Endothelial cell of umbilical vein (primary cell): ENCODE measurements around the gene DDAH2. TPM values are rescaled to one million over a fixed set of nuclear protein-coding genes. Genes with fewer than 3 reads are reported as not detected.

Experiments used
- BruUV-seq: library from RNA; stranded (reverse); fragments of 400-500 nt; replicated peaks from 2 replicates; lab custom pipeline; 2021; lab: Mats Ljungman, UMichigan
- CTCF ChIA-PET: fragments of 300-600, 350-600 bp; sonication (Branson Sonifier 250); formaldehyde crosslinking; loops from one replicate; lab custom pipeline; 2021; ENCODE audit warnings: antibody characterized with exemption, inconsistent platforms; lab: Charles Lee
- POLR2A ChIA-PET: fragments of 300-600, 350-600 bp; sonication (Branson Sonifier 250); formaldehyde crosslinking; loops from one replicate; lab custom pipeline; 2021; ENCODE audit warnings: antibody characterized with exemption, inconsistent platforms; lab: Charles Lee
- DNase-seq: peaks from one replicate; pipeline ENCODE4 v3.0.0-alpha.2; 2011; ENCODE audit warnings: low read depth, low spot score
- FAIRE-seq: peaks from 2 replicates; lab custom pipeline; 2011; peaks lifted over from hg19 to GRCh38; lab: Jason Lieb, UNC
- H2AFZ ChIP-seq: 2 replicates; pipeline ENCODE4 v1.6.0; 2012; ENCODE audit warnings: low read depth, low read length, control low read depth, inconsistent platforms
- H3K27ac ChIP-seq: 2 replicates; pipeline ENCODE4 v1.5.1; 2011; ENCODE audit warnings: low read depth, mild to moderate bottlenecking, control low read depth, low read length, moderate library complexity; ENCODE audit not compliant: insufficient read depth
- H3K27me3 ChIP-seq, 2 experiments: 2 replicates each; pipeline versions ENCODE4 v1.6.0 to v1.6.1; 2011; ENCODE audit warnings: low read length in 2 of 2, mixed read lengths in 1 of 2; ENCODE audit not compliant: control insufficient read depth in 2 of 2, insufficient read depth in 2 of 2
- H3K36me3 ChIP-seq, 2 experiments: 2 replicates in 1 of 2; 3 replicates in 1 of 2; pipeline ENCODE4 v1.5.1; 2011; ENCODE audit warnings: low read length in 2 of 2, mild to moderate bottlenecking in 1 of 2, moderate library complexity in 1 of 2; ENCODE audit not compliant: control insufficient read depth in 2 of 2, insufficient read depth in 2 of 2; ENCODE audit errors: extremely low read depth in 1 of 2
- H3K4me1 ChIP-seq: 3 replicates; pipeline ENCODE4 v1.5.1; 2011; ENCODE audit warnings: mild to moderate bottlenecking, low read length; ENCODE audit not compliant: control insufficient read depth, insufficient read depth; ENCODE audit errors: extremely low read depth
- H3K4me2 ChIP-seq: 2 replicates; pipeline ENCODE4 v1.6.1; 2011; ENCODE audit warnings: low read length, control low read depth, mixed read lengths; ENCODE audit not compliant: insufficient read depth
- H3K4me3 ChIP-seq, 3 experiments: fragments of 200-600 bp in 1 of 3; sonication (generic), shearing (Covaris generic) in 1 of 3; replicated peaks in 1 of 3; 2 replicates each; pipeline ENCODE4 v1.5.1; 2011 to 2016; ENCODE audit warnings: control low read depth in 3 of 3, low read length in 3 of 3, mild to moderate bottlenecking in 2 of 3, inconsistent platforms in 1 of 3, low read depth in 1 of 3, moderate library complexity in 1 of 3; ENCODE audit not compliant: insufficient read depth in 1 of 3
- H3K79me2 ChIP-seq: 2 replicates; pipeline ENCODE4 v1.6.0; 2012; ENCODE audit warnings: low read length, inconsistent platforms; ENCODE audit not compliant: control insufficient read depth, insufficient read depth
- H3K9ac ChIP-seq: replicated peaks from 2 replicates; pipeline ENCODE3; 2011; ENCODE audit warnings: low read length, control low read depth; ENCODE audit not compliant: insufficient read depth; ENCODE audit errors: extremely low read depth
- H3K9me1 ChIP-seq: replicated peaks from 3 replicates; pipeline ENCODE4 v1.6.0; 2011; ENCODE audit warnings: mild to moderate bottlenecking, low read length; ENCODE audit not compliant: control insufficient read depth, insufficient read depth; ENCODE audit errors: extremely low read depth
- H3K9me3 ChIP-seq: replicated peaks from 2 replicates; pipeline ENCODE4 v1.5.1; 2012; ENCODE audit warnings: low read length, inconsistent platforms; ENCODE audit not compliant: control insufficient read depth, insufficient read depth
- H4K20me1 ChIP-seq: replicated peaks from 2 replicates; pipeline ENCODE3; 2011; ENCODE audit warnings: mild to moderate bottlenecking, low read length; ENCODE audit not compliant: control insufficient read depth, insufficient read depth; ENCODE audit errors: extremely low read depth
- EZH2 ChIP-seq: IDR thresholded peaks from 2 replicates; pipeline ENCODE4 v1.6.1; 2012; ENCODE audit warnings: borderline replicate concordance, low read depth, mild to moderate bottlenecking, moderate library complexity, low read length, inconsistent platforms; ENCODE audit not compliant: severe bottlenecking
- FOS ChIP-seq: IDR thresholded peaks from 2 replicates; pipeline ENCODE4 v1.6.1; 2011; ENCODE audit warnings: mild to moderate bottlenecking, low read length, moderate library complexity, borderline replicate concordance; ENCODE audit not compliant: insufficient read depth
- JUN ChIP-seq: IDR thresholded peaks from 2 replicates; pipeline ENCODE4 v1.6.1; 2011; ENCODE audit warnings: borderline replicate concordance, low read depth; ENCODE audit not compliant: insufficient read length, insufficient read depth
- MYC ChIP-seq: IDR thresholded peaks from one replicate; pipeline ENCODE4 v1.6.1; 2011; ENCODE audit warnings: mild to moderate bottlenecking, low read depth, low read length
- POLR2A ChIP-seq: IDR thresholded peaks from 2 replicates; pipeline ENCODE4 v1.6.1; 2012; ENCODE audit warnings: low read depth, mild to moderate bottlenecking, control low read depth, low read length
- POLR2AphosphoS5 ChIP-seq: IDR thresholded peaks from 2 replicates; pipeline ENCODE4 v1.6.1; 2012; ENCODE audit warnings: low read depth, mild to moderate bottlenecking, control low read depth, low read length, moderate library complexity; ENCODE audit not compliant: insufficient read depth
- dilution Hi-C: fragments of 300-500 bp; cut with MboI; formaldehyde crosslinking; loops from one replicate; pipeline ENCODE4 v1.15.0; 2019; ENCODE audit warnings: low sequenced_read_pairs; ENCODE audit not compliant: extremely low pct_ligation_motif_present
- intact Hi-C: fragments of 100-400 bp; cut with micrococcal nuclease; formaldehyde crosslinking; loops from one replicate; pipeline ENCODE4 v1.10.0; 2022
- polyA plus RNA-seq, 4 experiments: library from polyadenylated mRNA; depleted of rRNA in 3 of 4; stranded (reverse) in 3 of 4; unstranded in 1 of 4; fragments of >200 nt; gene quantifications; 2 replicates each; pipeline versions ENCODE4 v1.2.1 to v1.2.3, GENCODE V29; 2011 to 2012; ENCODE audit warnings: missing spikeins in 1 of 4
- total RNA-seq: library from RNA; stranded (reverse); gene quantifications from 2 replicates; pipeline ENCODE4 v1.2.3, GENCODE V29; 2021
- TF ChIP-seq, protein P1 (sequence below): IDR thresholded peaks from 2 replicates; pipeline ENCODE4 v1.6.1; 2011; ENCODE audit not compliant: insufficient read depth, insufficient read length
- TF ChIP-seq, protein P2 (sequence below), 2 donors: IDR thresholded peaks; 1 replicate in 1 of 2; 2 replicates in 1 of 2; pipeline ENCODE4 v1.5.1; 2011; ENCODE audit warnings: low read length in 2 of 2, mild to moderate bottlenecking in 2 of 2, moderate library complexity in 2 of 2, control low read depth in 1 of 2, inconsistent platforms in 1 of 2, low read depth in 1 of 2; ENCODE audit not compliant: insufficient read depth in 1 of 2; ENCODE audit errors: extremely low read depth in 1 of 2

Gene DDAH2
- total and polyA plus RNA-seq, 2 donors (not counting 3 experiments of a cell fraction or from before 2014, with no cell fraction given), result 109 to 176 TPM

DNA sequence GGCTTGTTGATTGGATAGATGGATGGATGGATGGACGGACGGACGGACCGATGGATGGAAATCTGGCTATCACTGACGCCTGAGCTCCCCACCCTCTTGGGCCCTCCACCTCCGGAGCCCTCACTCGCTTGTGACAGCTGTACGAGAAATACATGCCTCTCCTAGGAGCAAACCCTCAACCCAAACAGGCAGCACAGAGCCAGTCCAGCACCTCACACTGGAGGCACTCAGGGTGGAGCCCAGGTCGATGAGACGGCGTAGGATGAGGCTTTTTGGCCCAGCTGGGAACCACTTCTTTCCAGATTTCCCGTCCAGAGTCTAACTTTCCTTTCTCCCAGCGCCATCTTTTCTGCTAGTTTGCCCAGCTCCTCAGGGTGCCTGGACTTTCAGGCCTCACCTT, 45.5 kb downstream of the DDAH2 start:
- ChIA-PET CTCF (interaction anchor here (0.6 to 2.0 kb wide), 4 partner anchors 10 to 146 kb away, joined by 3 to 10 read pairs (median 4); no protein-coding TSS in a partner anchor), POLR2A (no interaction called here)
- no TSS peak for BruUV-seq
- FAIRE-seq (no peak), DNase-seq (no peak)
- Histone ChIP-seq H3K4me2 (no peak overlapping the region), H3K27me3 (no peaks in the 10 kb centered on the region), H3K36me3 (peaks cover 0 to 20% of the 10 kb centered on the region in 2 experiments), H4K20me1 (no peaks in the 10 kb centered on the region), H3K4me1 (peaks cover 8% of the 10 kb centered on the region), H3K9me1 (no peaks in the 10 kb centered on the region), H3K9me3 (no peaks in the 10 kb centered on the region), H3K79me2 (no peaks in the 10 kb centered on the region), H3K27ac (no peak overlapping the region), H3K9ac (no peak overlapping the region), H3K4me3 (no peak overlapping the region), H2AFZ (no peak overlapping the region)
- intact Hi-C loops (no loop called here), dilution Hi-C loops (no loop called here)
- no peak for TF ChIP-seq POLR2A
- TF ChIP-seq, protein P1, sequence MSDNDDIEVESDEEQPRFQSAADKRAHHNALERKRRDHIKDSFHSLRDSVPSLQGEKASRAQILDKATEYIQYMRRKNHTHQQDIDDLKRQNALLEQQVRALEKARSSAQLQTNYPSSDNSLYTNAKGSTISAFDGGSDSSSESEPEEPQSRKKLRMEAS, result no peak
- no peak for TF ChIP-seq EZH2
- no peak for TF ChIP-seq JUN
- no peak for TF ChIP-seq POLR2AphosphoS5
- no peak for TF ChIP-seq MYC
- TF ChIP-seq FOS, result no peak
- TF ChIP-seq, protein P2, sequence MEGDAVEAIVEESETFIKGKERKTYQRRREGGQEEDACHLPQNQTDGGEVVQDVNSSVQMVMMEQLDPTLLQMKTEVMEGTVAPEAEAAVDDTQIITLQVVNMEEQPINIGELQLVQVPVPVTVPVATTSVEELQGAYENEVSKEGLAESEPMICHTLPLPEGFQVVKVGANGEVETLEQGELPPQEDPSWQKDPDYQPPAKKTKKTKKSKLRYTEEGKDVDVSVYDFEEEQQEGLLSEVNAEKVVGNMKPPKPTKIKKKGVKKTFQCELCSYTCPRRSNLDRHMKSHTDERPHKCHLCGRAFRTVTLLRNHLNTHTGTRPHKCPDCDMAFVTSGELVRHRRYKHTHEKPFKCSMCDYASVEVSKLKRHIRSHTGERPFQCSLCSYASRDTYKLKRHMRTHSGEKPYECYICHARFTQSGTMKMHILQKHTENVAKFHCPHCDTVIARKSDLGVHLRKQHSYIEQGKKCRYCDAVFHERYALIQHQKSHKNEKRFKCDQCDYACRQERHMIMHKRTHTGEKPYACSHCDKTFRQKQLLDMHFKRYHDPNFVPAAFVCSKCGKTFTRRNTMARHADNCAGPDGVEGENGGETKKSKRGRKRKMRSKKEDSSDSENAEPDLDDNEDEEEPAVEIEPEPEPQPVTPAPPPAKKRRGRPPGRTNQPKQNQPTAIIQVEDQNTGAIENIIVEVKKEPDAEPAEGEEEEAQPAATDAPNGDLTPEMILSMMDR (IDR thresholded peaks at IDR 0.05; ENCODE audit: extremely low read depth in 1 of 2, insufficient read depth in 1 of 2, low read depth in 1 of 2, low read length in 2 of 2), result no peak
